Fibroblast of skin of left biceps (primary cell): ENCODE measurements around the gene MRPL37.

ENCODE experiments used
- DNase-seq, 2 experiments: peaks; one replicate each; pipeline ENCODE4 v3.0.0-alpha.2; 2013; ENCODE audit warnings: low read depth in 2 of 2

Gene MRPL37

DNA sequence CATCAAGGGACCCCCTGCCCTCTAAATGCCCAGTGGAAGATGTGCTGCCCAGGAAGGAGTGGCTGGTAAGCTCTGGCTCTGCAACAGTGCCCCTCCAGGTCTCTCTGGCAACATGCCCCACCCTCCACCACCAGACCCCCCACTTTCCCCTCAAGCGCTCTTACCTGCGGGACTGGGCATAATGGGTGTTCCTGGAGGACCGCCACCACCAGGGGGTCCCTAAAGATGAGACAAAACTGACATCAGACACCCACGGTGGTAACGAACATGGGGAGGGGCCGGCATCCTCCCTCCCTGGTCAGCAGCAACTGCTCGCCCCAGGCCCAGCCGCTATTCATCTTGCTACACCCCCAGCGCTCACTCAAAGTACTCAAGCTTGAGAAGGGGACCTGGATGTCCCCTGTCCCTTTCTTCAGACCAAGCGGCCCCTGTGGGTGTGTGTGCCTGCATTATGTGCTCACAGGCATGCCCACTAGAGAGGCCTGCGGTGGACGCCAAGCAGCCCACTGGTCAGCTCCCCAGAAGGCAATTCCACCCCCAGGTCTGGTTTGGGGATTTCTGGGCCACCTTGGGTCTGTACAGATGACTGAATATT lies 40.9 kb downstream of the MRPL37 start:
- DNase-seq, result no peak

DNA sequence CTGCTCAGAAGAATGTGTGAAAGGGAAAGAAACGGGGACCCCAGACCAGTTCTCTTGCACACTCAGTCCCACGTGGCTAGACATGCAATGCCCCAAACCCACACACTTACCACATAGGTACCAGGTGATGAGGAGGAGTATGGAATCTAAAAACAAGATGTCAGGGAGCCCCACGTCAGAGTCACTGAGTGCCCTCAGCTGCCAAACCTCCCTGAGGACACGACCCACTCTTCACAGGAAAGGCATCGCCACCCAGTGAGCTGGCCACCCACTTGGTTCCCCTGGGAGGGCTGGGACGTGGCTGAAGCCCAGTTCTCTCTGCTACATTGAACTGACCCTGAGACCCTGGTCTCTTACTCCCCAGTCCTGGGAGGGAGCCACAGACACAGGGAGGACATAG lies 41.4 kb downstream of the MRPL37 start:
- no peak for DNase-seq

DNA sequence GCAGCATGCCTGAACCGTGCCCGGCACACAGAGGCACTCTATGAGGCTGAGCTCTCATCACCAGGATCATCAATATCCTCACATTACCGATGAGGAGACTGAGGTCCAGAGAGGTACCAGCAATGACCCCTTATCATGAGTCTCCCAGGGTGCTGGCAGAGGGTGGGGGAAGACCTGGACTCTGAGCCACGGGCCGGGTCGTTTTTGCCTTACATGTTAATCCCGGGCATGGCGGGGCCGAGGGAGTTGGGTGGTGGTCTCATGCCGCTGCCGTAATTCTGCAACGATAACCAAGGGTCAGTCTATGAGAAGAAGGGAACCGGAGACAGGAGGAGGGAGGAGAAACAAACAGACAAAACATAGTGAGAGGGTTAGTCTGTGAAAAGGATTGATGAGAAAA lies 43.1 kb downstream of the MRPL37 start:
- DNase-seq, result no peak

DNA sequence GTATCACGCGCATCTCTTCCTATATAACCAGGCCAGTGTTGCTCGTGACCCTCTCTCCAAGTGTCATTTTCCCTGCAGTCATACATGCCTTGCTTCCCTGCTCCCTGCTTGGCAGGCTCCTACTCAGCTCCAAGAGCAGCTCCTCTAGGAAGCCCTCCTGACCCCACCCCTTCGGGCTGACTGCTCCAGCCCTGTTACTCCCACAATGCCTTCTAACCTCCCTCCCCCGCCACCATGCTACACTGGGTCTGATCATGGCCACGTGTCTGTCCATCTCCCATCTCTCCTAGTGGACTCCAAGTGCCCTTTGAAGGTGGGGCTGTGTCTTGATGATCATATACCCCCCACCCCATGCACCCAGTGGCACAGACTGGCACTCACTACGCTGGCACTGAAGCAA lies 44.7 kb downstream of the MRPL37 start:
- DNase-seq, result no peak

DNA sequence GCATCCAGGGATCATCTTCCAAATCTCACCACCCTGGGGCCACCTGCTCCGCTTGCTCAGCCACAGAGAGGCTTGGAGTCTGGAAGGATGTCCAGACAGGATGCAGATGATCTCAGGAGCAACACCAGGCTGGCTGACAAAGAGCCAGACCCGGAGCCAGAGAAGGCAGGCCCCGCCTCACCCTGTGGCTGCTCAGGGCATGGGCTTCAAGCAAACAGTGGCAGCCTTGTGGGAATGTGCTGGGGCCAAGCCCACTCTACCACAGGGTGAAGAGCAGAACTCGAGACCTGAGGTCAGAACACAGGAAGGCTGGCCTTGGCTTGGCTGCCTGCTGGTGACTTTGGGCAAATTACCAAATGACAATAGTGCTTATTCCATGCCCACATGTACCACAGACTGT lies 45.5 kb downstream of the MRPL37 start:
- DNase-seq, result no peak

DNA sequence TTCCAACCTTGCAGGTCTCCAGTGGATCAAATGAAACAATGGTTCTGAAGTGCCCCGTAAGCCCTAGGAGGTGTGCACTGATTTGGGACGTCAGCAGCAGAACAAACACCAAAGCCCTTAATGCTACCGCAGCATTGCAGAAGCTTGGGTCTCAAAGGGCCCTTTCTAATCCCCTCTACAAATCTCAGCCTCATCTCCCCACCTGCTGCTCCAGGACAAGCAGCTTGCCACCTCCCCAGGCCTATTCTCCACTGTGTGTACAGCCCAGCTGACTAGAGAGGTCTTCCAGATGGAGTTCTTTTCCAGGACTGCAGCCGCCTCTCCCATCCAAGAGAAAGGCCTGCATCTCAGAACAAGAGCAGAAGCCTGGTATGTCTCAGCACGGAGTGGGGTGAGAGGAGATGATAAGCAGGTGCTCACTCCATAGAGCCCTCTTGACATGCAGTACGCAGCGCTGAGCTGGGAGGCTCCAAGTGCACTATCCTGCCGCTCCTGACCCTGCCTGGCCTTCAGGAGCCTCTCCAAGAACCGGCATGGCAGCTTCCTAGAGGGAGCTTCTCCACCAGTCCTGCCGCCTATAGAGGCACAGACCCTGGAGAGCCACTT lies 46.3 kb downstream of the MRPL37 start:
- no peak for DNase-seq

DNA sequence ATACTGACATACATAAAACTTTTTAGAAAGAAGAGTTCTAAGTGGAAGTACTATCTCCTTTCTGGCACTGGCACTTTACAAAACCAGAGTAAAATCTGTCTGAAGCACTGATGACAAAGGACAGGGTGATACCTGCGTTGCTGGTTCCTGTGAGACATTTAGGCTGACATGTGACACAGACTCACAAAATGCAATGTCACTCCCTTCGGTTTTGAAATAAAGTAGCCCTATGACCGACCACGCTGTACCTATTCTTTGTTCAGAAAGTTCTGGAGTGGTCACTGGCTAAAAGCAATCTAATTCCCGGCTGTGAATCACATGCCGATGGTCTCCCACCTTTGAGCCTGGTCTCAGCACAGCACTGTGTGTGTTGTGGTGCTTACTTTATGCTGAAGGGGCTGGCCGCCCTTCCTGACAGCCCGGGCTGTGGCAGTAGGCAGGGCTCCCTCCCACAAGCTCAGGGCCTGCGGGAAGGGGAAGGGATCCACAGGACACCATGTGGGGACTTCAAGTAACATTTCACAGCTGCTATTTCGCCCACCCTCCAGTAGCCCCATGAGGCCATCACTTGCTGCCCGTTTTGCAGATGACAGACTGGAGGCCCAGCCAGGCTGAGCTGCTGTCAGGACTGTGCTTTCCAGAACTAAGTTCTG lies 48.0 kb downstream of the MRPL37 start:
- no peak for DNase-seq

DNA sequence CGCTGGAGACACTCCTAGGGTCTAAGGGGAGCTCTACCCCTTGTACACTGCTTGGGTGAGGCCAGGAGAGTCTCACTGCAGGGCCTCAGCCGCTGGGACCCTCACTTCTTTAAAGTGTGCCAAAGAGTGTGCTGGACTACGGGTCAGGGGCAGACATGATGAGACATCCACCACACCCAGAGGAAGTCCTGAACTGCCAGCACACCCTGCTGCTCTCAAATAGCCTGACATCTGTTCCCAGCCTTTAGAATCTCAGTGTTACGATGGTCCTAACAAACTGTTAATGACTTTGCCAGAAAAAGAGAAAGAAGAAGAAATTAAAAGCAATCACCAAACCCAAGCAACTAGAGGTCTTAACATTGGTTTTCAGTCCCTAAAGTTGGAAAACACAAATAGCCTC lies 49.0 kb downstream of the MRPL37 start:
- DNase-seq, result no peak

DNA sequence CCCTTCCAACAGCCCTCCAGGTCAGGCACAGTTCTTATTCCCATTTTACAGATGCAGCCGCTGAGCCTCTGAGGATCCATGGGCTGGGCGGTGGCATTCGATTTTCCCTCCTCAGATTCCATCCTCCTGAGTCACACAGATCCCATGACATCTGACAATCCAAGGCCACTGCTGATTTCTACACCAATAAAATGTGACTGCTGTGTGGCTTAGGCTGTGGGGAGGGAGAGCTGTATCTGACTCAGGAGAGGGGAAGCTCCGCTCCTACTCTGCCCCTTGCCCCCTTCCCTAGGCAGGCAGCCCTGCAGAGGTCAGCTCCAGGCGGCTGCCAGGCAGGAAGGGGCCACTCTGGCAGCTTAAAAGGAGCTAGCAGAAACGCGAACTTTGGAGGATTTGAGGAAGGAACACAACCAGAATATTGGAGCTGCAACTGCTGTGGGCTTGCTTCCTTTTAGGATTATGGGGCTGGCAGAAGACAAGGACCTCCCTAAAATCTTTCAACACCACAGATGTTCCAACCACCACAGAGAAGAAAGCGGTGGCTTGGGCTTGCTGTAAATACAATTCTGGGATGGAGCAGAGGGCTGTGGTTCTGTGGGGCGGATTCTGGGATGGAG lies 50.0 kb downstream of the MRPL37 start:
- DNase-seq, result peak in 1 of 2 experiments; percentile 43

DNA sequence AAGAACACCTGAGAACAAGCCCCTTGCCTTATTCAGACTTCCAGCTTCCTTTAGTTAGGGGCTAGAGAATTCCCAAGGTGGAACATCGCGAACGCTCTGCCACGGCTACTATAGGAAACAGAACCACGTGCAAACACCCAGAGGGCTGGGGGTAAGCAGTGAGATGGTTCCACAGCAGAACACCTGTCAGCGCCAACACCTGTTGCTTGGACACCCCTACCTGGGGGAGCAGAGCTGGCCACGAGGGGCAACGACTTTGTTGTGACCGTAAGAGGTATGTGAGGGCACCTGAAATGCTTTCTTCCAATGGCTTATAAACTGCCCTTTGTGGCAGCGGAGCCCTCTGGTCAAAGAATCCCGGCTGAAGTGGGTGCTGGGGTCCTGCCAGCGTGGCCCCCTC lies 50.7 kb downstream of the MRPL37 start:
- DNase-seq, result no peak

DNA sequence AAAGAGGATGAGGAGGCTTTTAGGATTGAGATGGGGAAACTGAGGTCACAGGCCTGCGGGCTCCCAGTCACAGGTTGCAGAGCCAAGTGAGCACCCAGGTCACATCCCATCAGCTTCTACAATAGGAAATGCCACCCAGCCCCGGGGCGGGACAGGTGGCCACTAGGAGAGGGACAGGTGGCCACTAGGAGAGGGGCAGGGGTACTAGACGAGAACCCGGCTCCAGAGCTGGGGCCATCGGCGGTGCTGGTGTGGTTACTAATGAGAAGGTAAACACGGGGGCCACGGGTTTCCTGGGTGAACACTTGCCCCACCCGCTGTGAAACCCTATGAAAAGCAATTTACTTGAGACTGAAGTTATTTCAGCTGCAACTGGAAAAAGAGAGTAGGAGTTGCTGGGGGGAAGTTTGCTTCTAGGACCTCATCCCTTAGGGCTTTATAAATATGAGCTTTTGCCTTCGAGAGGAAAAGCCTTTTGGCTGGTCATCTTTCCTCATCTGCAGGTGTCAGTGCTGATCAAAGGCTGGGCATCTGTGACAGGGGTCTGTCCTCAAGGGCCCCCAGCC lies 52.5 kb downstream of the MRPL37 start:
- no peak for DNase-seq

DNA sequence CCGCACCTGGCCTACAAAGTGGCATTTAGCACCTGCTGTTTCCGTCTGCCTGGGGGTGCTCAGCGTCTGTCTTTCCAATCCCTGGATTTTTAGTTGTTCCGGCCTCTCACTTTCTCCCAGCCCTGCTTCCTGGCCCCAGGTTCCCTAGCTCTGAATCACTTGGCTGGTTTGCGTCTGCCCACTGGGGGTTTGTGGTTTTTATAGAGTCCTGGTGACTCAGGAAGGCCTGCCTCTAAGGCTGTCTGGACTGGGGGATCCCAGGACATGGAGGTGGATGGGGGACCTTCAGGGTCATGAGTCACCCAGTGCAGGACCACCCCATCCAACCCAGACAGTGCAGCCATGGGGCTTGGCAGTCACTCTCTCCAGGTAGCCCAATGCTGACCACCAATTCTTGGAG lies 53.5 kb downstream of the MRPL37 start:
- DNase-seq, result peak; percentile 67 to 72

DNA sequence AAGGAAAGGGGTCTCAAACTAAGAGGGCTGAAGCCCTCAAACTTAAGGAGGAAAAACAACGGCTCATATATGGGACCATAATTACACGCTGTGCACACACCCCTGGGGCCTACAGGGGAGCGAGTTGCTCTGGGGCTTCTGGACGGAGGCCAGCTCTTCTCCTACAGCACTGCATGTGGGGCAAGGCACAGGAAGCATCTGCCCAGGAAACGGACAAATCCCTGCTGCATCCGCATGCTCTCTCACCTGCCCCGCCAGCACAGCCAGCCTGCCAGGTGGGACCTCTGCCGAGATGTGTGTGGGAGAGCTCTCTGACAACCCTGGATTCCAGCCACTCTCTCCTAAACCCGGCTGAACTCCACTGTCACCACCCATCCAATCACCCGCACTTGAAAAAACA lies 54.1 kb downstream of the MRPL37 start:
- no peak for DNase-seq

DNA sequence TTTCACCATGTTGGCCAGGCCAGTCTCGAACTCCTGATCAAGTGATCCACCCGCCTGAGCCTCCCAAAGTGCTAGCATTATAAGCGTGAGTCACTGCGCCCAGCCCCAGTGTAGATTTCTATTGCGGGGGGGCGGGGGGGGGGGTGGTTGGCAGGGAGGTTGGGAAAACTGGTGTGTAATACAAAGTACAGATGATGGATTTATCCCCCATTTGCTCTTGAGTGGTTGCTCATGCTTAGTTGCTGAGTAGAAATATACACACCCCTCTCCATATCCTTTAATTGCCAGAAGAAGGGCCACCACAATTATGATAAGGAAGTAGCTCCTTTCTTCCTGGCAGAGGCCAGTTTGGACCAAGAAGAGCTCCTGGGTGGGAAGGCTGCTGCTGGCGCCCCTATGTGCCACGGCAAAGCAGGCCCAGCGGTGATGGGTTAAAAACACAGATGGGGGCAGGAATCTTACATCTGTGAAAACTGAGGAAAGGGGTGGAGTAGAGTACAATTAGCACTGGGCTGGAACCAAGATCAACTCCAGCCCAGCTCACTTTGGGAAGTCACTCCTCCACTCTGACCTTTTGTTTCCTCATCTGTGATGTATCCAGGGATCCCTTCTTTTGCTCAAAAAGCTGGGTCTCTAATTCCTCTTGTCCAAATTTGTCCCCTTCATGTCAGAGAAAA lies 55.2 kb downstream of the MRPL37 start:
- DNase-seq, result no peak

DNA sequence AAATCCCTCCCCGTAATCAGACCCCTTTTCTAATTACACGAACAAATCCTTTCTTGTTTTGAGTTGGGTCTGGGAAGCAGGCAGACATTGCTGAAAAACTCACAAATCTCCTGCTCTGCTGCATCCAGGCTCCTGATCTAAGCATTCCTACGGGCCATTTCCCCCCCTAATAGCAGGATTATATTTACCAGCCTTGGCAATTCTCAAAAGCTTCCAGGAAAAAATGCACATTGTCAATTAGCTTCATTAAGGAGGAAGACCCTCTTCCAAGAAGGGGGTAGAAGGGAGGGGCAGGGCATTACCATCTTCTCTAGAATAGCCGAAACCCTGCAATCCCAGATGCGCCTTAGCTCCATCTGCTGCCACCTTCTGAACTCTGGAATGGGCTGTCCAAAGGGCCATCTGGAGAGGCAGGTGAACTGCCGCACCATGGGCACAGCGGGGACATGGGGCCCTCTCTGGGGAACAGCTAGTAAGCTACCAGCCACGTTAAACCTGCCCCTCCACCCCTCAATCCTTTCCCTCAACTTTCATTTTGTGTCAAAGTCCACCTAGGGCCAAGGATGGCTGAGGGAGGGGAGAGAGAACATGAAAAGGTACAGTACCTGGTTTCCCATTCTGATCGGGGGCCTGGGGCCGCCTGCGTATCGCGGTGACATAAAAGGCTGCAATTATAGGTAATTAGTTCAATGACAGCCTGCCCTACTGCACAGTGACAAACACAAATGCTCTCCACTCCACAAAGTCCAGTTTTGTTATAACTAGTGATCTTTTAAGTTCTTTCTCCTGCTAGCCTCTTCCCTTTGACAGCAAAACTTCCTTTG lies 56.8 kb downstream of the MRPL37 start:
- no peak for DNase-seq

DNA sequence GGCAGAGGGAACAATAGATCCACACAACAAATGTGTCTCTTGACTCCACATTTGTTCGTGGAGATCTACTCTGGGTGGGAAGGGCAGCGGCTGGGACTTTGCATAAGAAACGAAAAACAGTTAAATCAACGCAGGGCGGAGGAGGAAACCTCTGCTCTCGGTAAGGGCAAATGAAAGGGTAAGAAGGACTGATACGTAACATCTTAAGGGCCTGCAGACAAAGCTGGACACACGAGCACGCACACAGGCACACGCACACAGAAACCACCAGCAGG lies 57.3 kb downstream of the MRPL37 start:
- no peak for DNase-seq

DNA sequence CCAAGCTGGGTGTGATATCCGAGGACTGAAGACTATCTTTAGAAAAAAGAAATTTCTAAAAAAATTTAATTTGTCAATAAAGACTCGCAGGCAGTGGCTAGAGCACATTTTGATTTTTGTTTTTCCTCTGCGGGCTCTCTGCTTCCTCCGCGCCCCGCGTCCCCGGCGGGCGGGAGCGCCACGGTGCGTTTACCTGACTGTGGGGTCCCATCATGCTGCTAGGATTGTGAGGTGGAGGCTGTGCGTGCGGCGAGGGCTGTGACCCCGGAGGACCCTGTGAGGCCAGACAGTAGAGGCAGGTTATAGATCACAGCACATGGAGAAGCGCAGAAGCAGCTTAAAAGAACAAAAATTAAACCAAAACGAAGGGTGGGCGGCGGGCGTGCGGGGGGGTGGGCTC lies 57.9 kb downstream of the MRPL37 start:
- DNase-seq, result no peak

DNA sequence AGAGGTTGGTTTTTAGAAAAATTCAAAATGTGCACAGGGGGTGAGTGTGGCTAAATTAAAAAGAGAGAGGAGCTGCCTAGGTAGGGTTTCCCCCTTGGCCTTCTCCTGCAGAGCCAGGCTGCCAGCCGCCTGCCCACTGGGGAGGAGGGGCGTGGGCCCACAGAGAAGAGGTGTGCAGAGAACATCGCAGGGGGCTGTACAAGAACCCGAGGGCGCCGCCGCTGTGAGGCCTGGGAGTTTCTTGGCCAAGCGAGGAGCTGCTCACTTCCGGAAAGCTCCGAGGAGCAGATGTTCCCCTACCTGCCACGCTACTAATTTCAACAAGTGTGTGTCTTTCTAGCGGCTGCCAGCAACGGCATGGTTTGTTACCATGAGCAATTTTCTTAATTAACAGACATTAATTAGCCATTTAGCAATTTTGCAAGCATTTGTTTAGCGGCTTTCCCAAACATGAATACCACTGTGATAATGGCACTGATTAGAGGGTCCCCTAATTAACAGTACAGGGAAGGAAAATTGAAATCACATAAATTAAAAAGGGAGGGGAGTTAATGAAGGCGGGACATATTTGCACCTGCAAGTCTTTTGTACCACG lies 59.7 kb downstream of the MRPL37 start:
- DNase-seq, result no peak

DNA sequence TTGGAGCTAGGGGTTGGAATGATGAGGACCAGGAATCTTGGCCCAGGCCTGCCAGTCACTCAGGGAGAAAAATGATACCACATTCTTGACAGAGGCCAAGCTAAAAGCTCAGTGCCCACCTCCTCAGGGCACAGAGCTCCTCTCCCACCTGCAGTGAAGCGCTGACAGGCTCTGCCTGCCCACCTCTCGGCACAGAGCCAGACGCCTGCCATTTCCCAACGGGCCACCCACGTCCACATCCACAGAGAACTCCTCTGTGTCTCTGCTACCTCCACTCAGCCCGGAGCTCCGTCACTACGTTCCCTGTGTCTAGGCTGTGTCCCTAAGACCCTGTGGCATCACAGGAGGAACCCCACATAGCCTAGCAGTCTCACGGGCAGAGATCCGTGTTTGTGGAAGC lies 60.8 kb downstream of the MRPL37 start:
- no peak for DNase-seq

DNA sequence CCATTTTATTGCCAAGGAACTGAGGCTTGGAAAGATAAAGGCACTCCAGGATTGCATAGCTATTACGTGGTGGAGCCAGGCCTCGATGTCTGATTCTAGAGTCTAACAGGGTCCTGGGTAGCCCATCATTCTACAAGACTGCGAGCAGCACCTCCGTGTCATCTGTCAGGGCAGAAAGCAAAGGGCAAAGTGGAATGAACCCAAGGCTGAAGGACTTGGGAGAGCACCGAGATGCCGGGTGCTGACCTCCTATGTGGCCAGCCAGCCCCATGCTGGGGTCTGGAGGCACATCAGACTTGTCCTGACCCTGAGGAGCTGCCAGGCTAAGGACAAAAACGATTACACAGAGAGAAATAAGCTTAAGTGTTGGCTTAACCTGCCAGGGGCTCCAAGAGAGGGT lies 62.3 kb downstream of the MRPL37 start:
- no peak for DNase-seq

DNA sequence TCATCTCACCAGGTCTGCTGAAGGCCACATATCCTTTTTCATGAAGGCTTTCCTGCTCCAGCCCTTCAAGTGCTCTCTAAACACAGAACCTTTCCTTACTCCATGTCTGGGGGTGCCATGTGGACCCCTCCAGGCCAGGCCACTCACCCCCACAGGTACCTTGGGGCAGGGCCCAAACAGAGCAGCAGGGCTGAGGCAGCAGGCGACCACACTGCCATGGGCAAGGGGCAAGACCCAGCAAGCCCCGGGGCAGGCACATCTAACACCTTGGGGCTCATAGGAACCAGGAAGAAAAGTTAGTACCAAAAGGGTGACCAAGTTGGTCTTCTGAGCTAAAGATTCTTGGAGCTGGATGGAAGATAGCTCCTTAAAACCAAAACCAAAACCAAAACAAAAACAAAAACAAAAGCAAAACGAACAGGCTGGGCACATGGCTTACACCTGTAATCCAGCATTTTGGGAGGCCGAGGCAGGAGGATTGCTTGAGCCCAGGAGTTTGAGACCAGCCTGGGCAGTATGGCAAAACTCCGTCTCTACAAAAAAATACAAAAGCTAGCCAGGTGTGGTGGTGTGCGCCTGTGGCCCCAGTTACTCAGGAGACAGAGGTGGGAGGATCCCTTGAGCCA lies 63.7 kb downstream of the MRPL37 start:
- DNase-seq, result no peak
